Activated naive CD8-positive, alpha-beta T cell treated with anti-CD3 and anti-CD28 coated beads, Interleukin-2, amount 10 ng/mL, durations not matched to agents 7 days and 5 days (primary cell): ENCODE measurements around the gene MDFIC. TPM values are rescaled to one million over a fixed set of nuclear protein-coding genes. Genes with fewer than 3 reads are reported as not detected.
A peak's percentile ranks its signal among the peaks of the same experiment; 100 is the strongest.

Source experiments
- ATAC-seq: fragments of 150-1000 bp; cut with Tn5 transposase; one replicate; pipeline ENCODE4 v1.10.0; 2021; ENCODE audit warnings: low read depth, moderate library complexity
- POLR2A ChIA-PET: fragments of 350-600 bp; sonication (Branson Sonifier 250); formaldehyde crosslinking; loops from one replicate; lab custom pipeline; 2021; ENCODE audit warnings: antibody characterized with exemption; lab: Charles Lee
- DNase-seq: peaks from one replicate; pipeline ENCODE4 v3.0.0; 2021
- H3K27ac Mint-ChIP-seq: one replicate; pipeline ENCODE4 v1.8.0; 2022; ENCODE audit warnings: mild to moderate bottlenecking, mixed read lengths
- H3K27me3 Mint-ChIP-seq: one replicate; pipeline ENCODE4 v1.8.0; 2022; ENCODE audit warnings: mild to moderate bottlenecking, moderate library complexity, mixed read lengths
- H3K36me3 Mint-ChIP-seq: one replicate; pipeline ENCODE4 v1.8.0; 2021; ENCODE audit warnings: mild to moderate bottlenecking, mixed read lengths
- H3K4me1 Mint-ChIP-seq: one replicate; pipeline ENCODE4 v1.8.0; 2021; ENCODE audit warnings: mixed read lengths
- H3K4me3 Mint-ChIP-seq: one replicate; pipeline ENCODE4 v1.8.0; 2022; ENCODE audit warnings: mild to moderate bottlenecking, moderate library complexity, mixed read lengths
- H3K9me3 Mint-ChIP-seq: one replicate; pipeline ENCODE4 v1.8.0; 2021; ENCODE audit warnings: mixed read lengths
- total RNA-seq, 2 experiments: library from RNA; stranded (reverse); gene quantifications; one replicate each; pipeline ENCODE4 v1.2.3, GENCODE V29; 2021

MDFIC gene
- total RNA-seq, 2 experiments from 2014 or later, result 50.8 to 57.0 TPM

- peak overlapping the region; percentile 79 for H3K27ac Mint-ChIP-seq
- peaks cover 22% of the 10 kb centered on the region for H3K36me3 Mint-ChIP-seq
- no peaks in the 10 kb centered on the region for H3K27me3 Mint-ChIP-seq
- ATAC-seq, result peak; percentile 83
- no peak for DNase-seq
- H3K4me1 Mint-ChIP-seq, result peaks cover 14% of the 10 kb centered on the region
- no peaks in the 10 kb centered on the region for H3K9me3 Mint-ChIP-seq
- POLR2A ChIA-PET, result interaction anchor here (2.5 kb wide), 1 partner anchor 8 kb away, joined by 11 read pairs; no protein-coding TSS in a partner anchor
- H3K4me3 Mint-ChIP-seq, result peak overlapping the region; percentile 79
These were observed 9.7 kb downstream of the MDFIC start for GRCh38 chr7:114931656-114932011.

GRCh38 chr7:114932991-114933390 lies 11.1 kb downstream of the MDFIC start:
- Mint-ChIP-seq H3K36me3 (peaks cover 26% of the 10 kb centered on the region), H3K27ac (peak overlapping the region; percentile 25), H3K4me1 (peaks cover 11% of the 10 kb centered on the region), H3K9me3 (no peaks in the 10 kb centered on the region), H3K4me3 (no peak overlapping the region), H3K27me3 (no peaks in the 10 kb centered on the region)
- DNase-seq (no peak), ATAC-seq (no peak)
- POLR2A ChIA-PET, result interaction anchor here (2.5 kb wide), 1 partner anchor 10 kb away, joined by 11 read pairs; no protein-coding TSS in a partner anchor

- POLR2A ChIA-PET, result no interaction called here
- Mint-ChIP-seq H3K4me1 (peaks cover 12% of the 10 kb centered on the region), H3K36me3 (peaks cover 30% of the 10 kb centered on the region), H3K9me3 (peaks cover under 1% of the 10 kb centered on the region), H3K4me3 (no peak overlapping the region), H3K27ac (no peak overlapping the region), H3K27me3 (no peaks in the 10 kb centered on the region)
- ATAC-seq, result no peak
- DNase-seq, result no peak
These were observed 11.8 kb downstream of the MDFIC start for GRCh38 chr7:114933658-114934057.

- Mint-ChIP-seq H3K36me3 (peaks cover 30% of the 10 kb centered on the region), H3K9me3 (peaks cover 1% of the 10 kb centered on the region), H3K27ac (no peak overlapping the region), H3K27me3 (no peaks in the 10 kb centered on the region), H3K4me3 (no peak overlapping the region), H3K4me1 (peaks cover 12% of the 10 kb centered on the region)
- ATAC-seq (no peak), DNase-seq (no peak)
- POLR2A ChIA-PET, result no interaction called here
These were observed 12.2 kb downstream of the MDFIC start for GRCh38 chr7:114934086-114934485.

- POLR2A ChIA-PET, result no interaction called here
- H3K9me3 Mint-ChIP-seq, result peaks cover 2% of the 10 kb centered on the region
- no peaks in the 10 kb centered on the region for H3K27me3 Mint-ChIP-seq
- H3K4me3 Mint-ChIP-seq, result no peak overlapping the region
- DNase-seq, result no peak
- H3K36me3 Mint-ChIP-seq, result peaks cover 33% of the 10 kb centered on the region
- ATAC-seq, result no peak
- peaks cover 14% of the 10 kb centered on the region for H3K4me1 Mint-ChIP-seq
- H3K27ac Mint-ChIP-seq, result no peak overlapping the region
These were observed 12.8 kb downstream of the MDFIC start for GRCh38 chr7:114934713-114935112.

GRCh38 chr7:114936471-114936870 lies 14.6 kb downstream of the MDFIC start:
- H3K27me3 Mint-ChIP-seq, result no peaks in the 10 kb centered on the region
- H3K9me3 Mint-ChIP-seq, result peaks cover 2% of the 10 kb centered on the region
- no peak for DNase-seq
- POLR2A ChIA-PET, result no interaction called here
- H3K27ac Mint-ChIP-seq, result no peak overlapping the region
- H3K4me3 Mint-ChIP-seq, result no peak overlapping the region
- ATAC-seq, result no peak
- peaks cover 43% of the 10 kb centered on the region for H3K36me3 Mint-ChIP-seq
- peaks cover 20% of the 10 kb centered on the region for H3K4me1 Mint-ChIP-seq

- DNase-seq (no peak), ATAC-seq (no peak)
- Mint-ChIP-seq H3K27ac (no peak overlapping the region), H3K27me3 (no peaks in the 10 kb centered on the region), H3K4me3 (no peak overlapping the region), H3K36me3 (peaks cover 47% of the 10 kb centered on the region), H3K9me3 (peaks cover 2% of the 10 kb centered on the region), H3K4me1 (peaks cover 23% of the 10 kb centered on the region)
- POLR2A ChIA-PET, result no interaction called here
These were observed 15.6 kb downstream of the MDFIC start for GRCh38 chr7:114937446-114937845.

- no peak overlapping the region for H3K27ac Mint-ChIP-seq
- H3K27me3 Mint-ChIP-seq, result no peaks in the 10 kb centered on the region
- peaks cover 21% of the 10 kb centered on the region for H3K4me1 Mint-ChIP-seq
These were observed 16.9 kb downstream of the MDFIC start for GRCh38 chr7:114938785-114939184.

GRCh38 chr7:114939484-114940097 lies 17.7 kb downstream of the MDFIC start:
- ATAC-seq (no peak), DNase-seq (no peak)
- H3K36me3 Mint-ChIP-seq, result peaks cover 49% of the 10 kb centered on the region
- POLR2A ChIA-PET, result no interaction called here
- peaks cover 2% of the 10 kb centered on the region for H3K9me3 Mint-ChIP-seq
- no peaks in the 10 kb centered on the region for H3K27me3 Mint-ChIP-seq
- H3K27ac Mint-ChIP-seq, result no peak overlapping the region
- no peak overlapping the region for H3K4me3 Mint-ChIP-seq
- H3K4me1 Mint-ChIP-seq, result peaks cover 18% of the 10 kb centered on the region

More at GRCh38 chr7:114938785-114939184, 16.9 kb downstream of the MDFIC start:
- no peak overlapping the region for H3K4me3 Mint-ChIP-seq
- peaks cover 50% of the 10 kb centered on the region for H3K36me3 Mint-ChIP-seq
- ATAC-seq, result no peak
- POLR2A ChIA-PET, result no interaction called here
- peaks cover 2% of the 10 kb centered on the region for H3K9me3 Mint-ChIP-seq
- DNase-seq, result no peak

GRCh38 chr7:114940220-114940619 lies 18.3 kb downstream of the MDFIC start:
- Mint-ChIP-seq H3K36me3 (peaks cover 54% of the 10 kb centered on the region), H3K9me3 (peaks cover 2% of the 10 kb centered on the region), H3K4me3 (no peak overlapping the region), H3K27ac (no peak overlapping the region), H3K27me3 (no peaks in the 10 kb centered on the region), H3K4me1 (peaks cover 16% of the 10 kb centered on the region)
- ATAC-seq (no peak), DNase-seq (no peak)
- POLR2A ChIA-PET, result no interaction called here

GRCh38 chr7:114941692-114942091 lies 19.8 kb downstream of the MDFIC start:
- DNase-seq (no peak), ATAC-seq (no peak)
- Mint-ChIP-seq H3K9me3 (peaks cover 2% of the 10 kb centered on the region), H3K36me3 (peaks cover 57% of the 10 kb centered on the region), H3K4me3 (no peak overlapping the region), H3K27me3 (no peaks in the 10 kb centered on the region), H3K4me1 (peaks cover 14% of the 10 kb centered on the region), H3K27ac (no peak overlapping the region)
- POLR2A ChIA-PET, result no interaction called here

GRCh38 chr7:114942446-114943175 lies 20.7 kb downstream of the MDFIC start:
- POLR2A ChIA-PET, result no interaction called here
- H3K27ac Mint-ChIP-seq, result no peak overlapping the region
- no peak overlapping the region for H3K4me3 Mint-ChIP-seq
- H3K9me3 Mint-ChIP-seq, result peaks cover 2% of the 10 kb centered on the region
- DNase-seq (no peak), ATAC-seq (no peak)
- H3K27me3 Mint-ChIP-seq, result no peaks in the 10 kb centered on the region
- H3K4me1 Mint-ChIP-seq, result peaks cover 12% of the 10 kb centered on the region
- peaks cover 62% of the 10 kb centered on the region for H3K36me3 Mint-ChIP-seq

- ATAC-seq, result no peak
- H3K27ac Mint-ChIP-seq, result no peak overlapping the region
- H3K4me1 Mint-ChIP-seq, result peaks cover 15% of the 10 kb centered on the region
- POLR2A ChIA-PET, result interaction anchor here (0.9 kb wide), 1 partner anchor 21 kb away, joined by 3 read pairs; no protein-coding TSS in a partner anchor
- peaks cover 2% of the 10 kb centered on the region for H3K9me3 Mint-ChIP-seq
- H3K36me3 Mint-ChIP-seq, result peaks cover 65% of the 10 kb centered on the region
- DNase-seq, result no peak
- no peaks in the 10 kb centered on the region for H3K27me3 Mint-ChIP-seq
- no peak overlapping the region for H3K4me3 Mint-ChIP-seq
These were observed 21.6 kb downstream of the MDFIC start for GRCh38 chr7:114943530-114943929.
